Measurements from ENCODE around the gene ATP12A.

DNA sequence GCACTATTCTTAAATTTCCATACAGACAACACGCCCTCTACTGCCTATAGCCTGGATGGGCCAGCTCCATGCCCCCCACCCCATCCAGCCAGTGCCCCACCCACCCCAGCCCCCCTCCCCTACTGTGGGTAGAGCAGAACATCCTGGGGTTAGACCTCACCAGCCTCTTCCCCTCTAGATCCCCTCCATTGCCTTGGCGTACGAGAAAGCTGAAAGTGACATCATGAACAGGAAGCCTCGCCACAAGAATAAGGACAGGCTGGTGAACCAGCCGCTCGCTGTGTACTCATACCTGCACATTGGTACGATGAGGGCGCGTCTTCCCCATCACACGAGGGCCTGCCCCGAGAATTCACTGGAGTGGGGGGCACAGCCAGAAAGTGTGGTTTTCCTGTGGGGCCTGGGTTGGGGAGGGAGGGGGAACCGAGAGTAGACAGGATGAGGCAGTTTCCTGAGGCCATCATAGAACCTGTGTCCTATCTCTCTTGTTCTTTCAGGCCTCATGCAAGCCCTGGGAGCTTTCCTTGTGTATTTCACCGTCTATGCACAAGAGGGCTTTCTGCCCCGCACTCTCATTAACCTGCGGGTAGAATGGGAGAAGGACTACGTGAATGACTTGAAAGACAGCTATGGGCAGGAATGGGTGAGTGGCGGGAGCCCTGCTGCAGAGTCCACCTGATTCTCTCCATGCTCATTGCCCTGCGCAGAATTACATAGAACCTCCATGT, 29.1 kb downstream of the ATP12A start:
- TF ChIP-seq, protein P1, sequence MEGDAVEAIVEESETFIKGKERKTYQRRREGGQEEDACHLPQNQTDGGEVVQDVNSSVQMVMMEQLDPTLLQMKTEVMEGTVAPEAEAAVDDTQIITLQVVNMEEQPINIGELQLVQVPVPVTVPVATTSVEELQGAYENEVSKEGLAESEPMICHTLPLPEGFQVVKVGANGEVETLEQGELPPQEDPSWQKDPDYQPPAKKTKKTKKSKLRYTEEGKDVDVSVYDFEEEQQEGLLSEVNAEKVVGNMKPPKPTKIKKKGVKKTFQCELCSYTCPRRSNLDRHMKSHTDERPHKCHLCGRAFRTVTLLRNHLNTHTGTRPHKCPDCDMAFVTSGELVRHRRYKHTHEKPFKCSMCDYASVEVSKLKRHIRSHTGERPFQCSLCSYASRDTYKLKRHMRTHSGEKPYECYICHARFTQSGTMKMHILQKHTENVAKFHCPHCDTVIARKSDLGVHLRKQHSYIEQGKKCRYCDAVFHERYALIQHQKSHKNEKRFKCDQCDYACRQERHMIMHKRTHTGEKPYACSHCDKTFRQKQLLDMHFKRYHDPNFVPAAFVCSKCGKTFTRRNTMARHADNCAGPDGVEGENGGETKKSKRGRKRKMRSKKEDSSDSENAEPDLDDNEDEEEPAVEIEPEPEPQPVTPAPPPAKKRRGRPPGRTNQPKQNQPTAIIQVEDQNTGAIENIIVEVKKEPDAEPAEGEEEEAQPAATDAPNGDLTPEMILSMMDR (conservative IDR thresholded peaks at IDR 0.05; ENCODE audit: low read depth, low read length): no peak
- no peak for TF ChIP-seq EZH2 (IDR thresholded peaks at IDR 0.05; ENCODE audit: borderline replicate concordance, low read depth, low read length, poor library complexity, severe bottlenecking)

Measured in A673 (cell line).